GM23338 (cell line): ENCODE results near the gene SLX4IP. TPM values are rescaled to one million over a fixed set of nuclear protein-coding genes. Genes with fewer than 3 reads are reported as not detected.

ENCODE experiments used
- ATAC-seq: fragments of 200-7000 bp; cut with Tn5 transposase; 3 replicates; pipeline ENCODE4 v1.9.1; 2020
- DNase-seq: peaks from one replicate; pipeline ENCODE4 v3.0.0-alpha.2; 2015; ENCODE audit warnings: low spot score
- H2AFZ ChIP-seq: fragments of 200-600 bp; sonication (generic); 2 replicates; pipeline ENCODE4 v1.8.0; 2016; ENCODE audit warnings: antibody characterized with exemption, mild to moderate bottlenecking, moderate library complexity
- H3F3A ChIP-seq: fragments of 200-600 bp; sonication (generic); replicated peaks from 2 replicates; pipeline ENCODE4 v1.8.0; 2017; ENCODE audit warnings: antibody characterized with exemption, mixed run types, low read depth
- H3K27ac ChIP-seq: fragments of 200-600 bp; sonication (generic); 2 replicates; pipeline ENCODE4 v1.6.1; 2016; ENCODE audit warnings: low read depth
- H3K27me3 ChIP-seq: fragments of 200-600 bp; sonication (generic); 2 replicates; pipeline ENCODE4 v1.8.0; 2016; ENCODE audit warnings: mild to moderate bottlenecking, mixed run types, moderate library complexity; ENCODE audit not compliant: insufficient read depth
- H3K36me3 ChIP-seq: fragments of 200-600 bp; sonication (generic); 2 replicates; pipeline ENCODE4 v1.8.0; 2016; ENCODE audit warnings: mild to moderate bottlenecking; ENCODE audit not compliant: insufficient read depth
- H3K4me1 ChIP-seq: fragments of 200-600 bp; sonication (generic); 2 replicates; pipeline ENCODE4 v1.8.0; 2016; ENCODE audit warnings: mild to moderate bottlenecking, moderate library complexity; ENCODE audit not compliant: insufficient read depth
- H3K4me2 ChIP-seq: fragments of 200-600 bp; sonication (generic); 2 replicates; pipeline ENCODE4 v1.7.1; 2017; ENCODE audit warnings: mixed run types
- H3K4me3 ChIP-seq: fragments of 200-600 bp; sonication (generic); 2 replicates; pipeline ENCODE4 v1.6.1; 2016; ENCODE audit warnings: mixed run types
- H3K79me2 ChIP-seq: fragments of 200-600 bp; sonication (generic); replicated peaks from 2 replicates; pipeline ENCODE4 v1.8.0; 2017; ENCODE audit warnings: mild to moderate bottlenecking; ENCODE audit not compliant: insufficient read depth
- H3K9me2 ChIP-seq: fragments of 200-600 bp; sonication (generic); 2 replicates; pipeline ENCODE4 v1.8.0; 2017; ENCODE audit not compliant: insufficient read depth
- H4K20me1 ChIP-seq: fragments of 200-600 bp; sonication (generic); replicated peaks from 2 replicates; pipeline ENCODE4 v1.8.0; 2017; ENCODE audit warnings: mild to moderate bottlenecking; ENCODE audit not compliant: insufficient read depth
- H3K27ac Mint-ChIP-seq: 2 replicates; pipeline ENCODE4 v1.8.0; 2020; ENCODE audit warnings: inconsistent platforms, mild to moderate bottlenecking, moderate library complexity, mixed read lengths
- H3K27me3 Mint-ChIP-seq: 3 replicates; pipeline ENCODE4 v1.8.0; 2022; ENCODE audit warnings: low read depth, mild to moderate bottlenecking, moderate library complexity, mixed read lengths, inconsistent platforms; ENCODE audit not compliant: insufficient read depth, poor library complexity
- H3K36me3 Mint-ChIP-seq: 3 replicates; pipeline ENCODE4 v1.8.0; 2021; ENCODE audit warnings: low read depth, mild to moderate bottlenecking, inconsistent platforms, moderate library complexity, mixed read lengths
- H3K4me1 Mint-ChIP-seq: 3 replicates; pipeline ENCODE4 v1.8.0; 2020; ENCODE audit warnings: mild to moderate bottlenecking, inconsistent platforms, mixed read lengths
- H3K4me3 Mint-ChIP-seq: 3 replicates; pipeline ENCODE4 v1.8.0; 2021; ENCODE audit warnings: moderate library complexity, mild to moderate bottlenecking, inconsistent platforms, mixed read lengths
- H3K9me3 Mint-ChIP-seq: 3 replicates; pipeline ENCODE4 v1.8.0; 2020; ENCODE audit warnings: moderate library complexity, mild to moderate bottlenecking, inconsistent platforms, mixed read lengths
- CTCF ChIP-seq, 2 experiments: fragments of 200-600 bp in 1 of 2; sonication (generic) in 1 of 2; conservative IDR thresholded peaks; 2 replicates each; pipeline versions ENCODE4 v1.5.1 to v1.6.1; 2016 to 2017; ENCODE audit warnings: antibody characterized with exemption in 2 of 2, low read depth in 2 of 2, mild to moderate bottlenecking in 2 of 2, moderate library complexity in 1 of 2
- EZH2 ChIP-seq: fragments of 200-600 bp; sonication (generic); IDR thresholded peaks from one replicate; pipeline ENCODE4 v1.8.0; 2017; ENCODE audit warnings: antibody characterized with exemption, mild to moderate bottlenecking, low read depth; ENCODE audit not compliant: unreplicated experiment
- EZH2phosphoT487 ChIP-seq: fragments of 200-600 bp; sonication (generic); IDR thresholded peaks from one replicate; pipeline ENCODE4 v1.8.1; 2018; ENCODE audit warnings: antibody characterized with exemption; ENCODE audit not compliant: unreplicated experiment
- JUNB ChIP-seq: IDR thresholded peaks from one replicate; pipeline ENCODE4 v1.6.1; 2016; ENCODE audit warnings: antibody characterized with exemption; ENCODE audit not compliant: unreplicated experiment
- NANOG ChIP-seq: IDR thresholded peaks from 2 replicates; pipeline ENCODE4 v1.6.1; 2016; ENCODE audit warnings: antibody characterized with exemption, borderline replicate concordance
- POLR2AphosphoS5 ChIP-seq: IDR thresholded peaks from 2 replicates; pipeline ENCODE4 v1.6.1; 2016; ENCODE audit warnings: antibody characterized with exemption, low read depth
- REST ChIP-seq: IDR thresholded peaks from one replicate; pipeline ENCODE4 v1.6.1; 2018; ENCODE audit warnings: antibody characterized with exemption; ENCODE audit not compliant: unreplicated experiment
- STAT1 ChIP-seq: IDR thresholded peaks from one replicate; pipeline ENCODE4 v1.6.1; 2016; ENCODE audit warnings: antibody characterized with exemption; ENCODE audit not compliant: unreplicated experiment
- ZNF114 ChIP-seq: fragments of 250-450 bp; sonication (Bioruptor Pico); IDR thresholded peaks from 2 replicates; pipeline ENCODE4 v1.5.0; 2020; ENCODE audit warnings: mild to moderate bottlenecking, moderate library complexity
- ZNF462 ChIP-seq: fragments of 250-450 bp; sonication (Bioruptor Pico); IDR thresholded peaks from 2 replicates; pipeline ENCODE4 v1.5.0; 2020; ENCODE audit warnings: mild to moderate bottlenecking, moderate library complexity
- polyA plus RNA-seq: library from polyadenylated mRNA; unstranded; fragments of >200 nt; fragmentation: Nextera tagmentation; extraction: Ambion mirVana; gene quantifications from 2 replicates; pipeline ENCODE4 v1.2.1, GENCODE V29; 2016
- total RNA-seq: library from RNA; depleted of rRNA; stranded (reverse); fragments of >200 nt; shearing (Covaris generic); gene quantifications from 2 replicates; pipeline ENCODE4 v1.2.3, GENCODE V29; 2014

SLX4IP gene
- total and polyA plus RNA-seq, 2 experiments from 2014 or later, result 9.1 to 9.8 TPM

- TF ChIP-seq CTCF (conservative IDR thresholded peaks at IDR 0.05; ENCODE audit: low read depth in 2 of 2) (no peak), EZH2phosphoT487 (no peak), EZH2 (no peak), REST (no peak)
Measured at GRCh38 chr20:10609770-10610169, 174.7 kb downstream of the SLX4IP start (continued).

GRCh38 chr20:10610251-10610650 lies 175.1 kb downstream of the SLX4IP start:
- H3K79me2 ChIP-seq, result no peaks in the 10 kb centered on the region
- Mint-ChIP-seq H3K36me3 (no peaks in the 10 kb centered on the region), H3K27ac (no peak overlapping the region), H3K9me3 (no peaks in the 10 kb centered on the region), H3K4me3 (no peak overlapping the region), H3K27me3 (no peaks in the 10 kb centered on the region), H3K4me1 (peaks cover 3% of the 10 kb centered on the region; the same call in 2 of the 3 replicates)
- H3K4me2 ChIP-seq, result no peak overlapping the region
- no peak overlapping the region for H3K4me3 ChIP-seq
- H2AFZ ChIP-seq, result no peak overlapping the region
- H3K4me1 ChIP-seq, result no peaks in the 10 kb centered on the region
- H3K36me3 ChIP-seq, result no peaks in the 10 kb centered on the region
- ATAC-seq (no peak), DNase-seq (no peak)
- H4K20me1 ChIP-seq, result no peaks in the 10 kb centered on the region
- no peaks in the 10 kb centered on the region for H3K27me3 ChIP-seq
- H3F3A ChIP-seq, result no peaks in the 10 kb centered on the region
- 0 out of 2 replicates have a peak, but pooled peaks cover 3% of the 10 kb centered on the region for H3K9me2 ChIP-seq
- no peak overlapping the region for H3K27ac ChIP-seq
- TF ChIP-seq ZNF114 (CRISPR knock-in tag) (no peak), REST (no peak), NANOG (no peak), POLR2AphosphoS5 (no peak), JUNB (no peak), EZH2phosphoT487 (no peak), ZNF462 (CRISPR knock-in tag) (no peak), STAT1 (no peak)
